ENCODE data around the gene MSL1.

DNA sequence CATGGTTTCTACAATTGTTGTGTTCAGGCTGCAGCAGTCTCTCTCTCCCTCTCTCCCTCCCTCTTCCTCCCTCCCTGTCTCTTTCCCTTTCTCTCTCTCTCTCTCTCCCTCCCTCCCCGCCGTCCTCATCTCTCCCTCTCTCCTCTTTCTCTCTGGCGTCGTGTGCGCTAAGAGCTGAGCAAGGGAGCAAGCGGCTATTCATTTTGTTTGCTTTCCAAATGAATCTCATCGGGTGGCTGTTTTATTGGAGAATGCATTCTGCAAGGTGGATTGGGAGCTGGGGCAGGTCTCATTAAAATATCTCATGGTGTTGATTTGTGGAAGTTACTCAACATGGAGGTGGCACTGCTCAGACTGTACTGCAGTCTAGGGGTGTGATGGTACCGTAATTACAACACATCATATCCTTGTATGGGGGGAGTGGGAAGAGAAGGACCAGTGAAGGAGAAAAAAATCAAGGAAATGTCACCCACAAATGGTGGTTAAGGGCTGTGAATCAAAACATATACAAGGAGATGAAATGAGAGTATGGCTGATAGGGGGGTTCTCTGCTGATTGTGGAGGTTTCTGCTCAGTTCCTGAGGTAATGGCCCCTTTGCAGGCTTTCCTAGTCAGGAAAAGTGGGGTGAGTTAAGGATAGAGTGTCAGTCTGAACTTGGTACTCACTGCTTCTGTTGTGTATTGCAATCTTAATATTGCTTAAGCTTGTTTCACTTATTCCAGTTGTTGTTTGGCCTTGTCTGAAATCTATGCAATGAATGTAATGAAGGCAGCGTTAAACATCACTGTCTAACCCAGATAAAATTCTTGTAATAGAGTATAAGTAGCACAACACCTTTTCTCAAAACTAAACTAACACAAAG, 2.7 kb downstream of the MSL1 start:
- no peak; the same call in 1 of the 2 replicates for TF ChIP-seq RBFOX2 (IDR thresholded peaks at IDR 0.05; ENCODE audit: low read depth, low read length)
- TF ChIP-seq ZBTB38 (CRISPR knock-in tag; IDR thresholded peaks at IDR 0.05), result no peak
- TF ChIP-seq, protein P1, sequence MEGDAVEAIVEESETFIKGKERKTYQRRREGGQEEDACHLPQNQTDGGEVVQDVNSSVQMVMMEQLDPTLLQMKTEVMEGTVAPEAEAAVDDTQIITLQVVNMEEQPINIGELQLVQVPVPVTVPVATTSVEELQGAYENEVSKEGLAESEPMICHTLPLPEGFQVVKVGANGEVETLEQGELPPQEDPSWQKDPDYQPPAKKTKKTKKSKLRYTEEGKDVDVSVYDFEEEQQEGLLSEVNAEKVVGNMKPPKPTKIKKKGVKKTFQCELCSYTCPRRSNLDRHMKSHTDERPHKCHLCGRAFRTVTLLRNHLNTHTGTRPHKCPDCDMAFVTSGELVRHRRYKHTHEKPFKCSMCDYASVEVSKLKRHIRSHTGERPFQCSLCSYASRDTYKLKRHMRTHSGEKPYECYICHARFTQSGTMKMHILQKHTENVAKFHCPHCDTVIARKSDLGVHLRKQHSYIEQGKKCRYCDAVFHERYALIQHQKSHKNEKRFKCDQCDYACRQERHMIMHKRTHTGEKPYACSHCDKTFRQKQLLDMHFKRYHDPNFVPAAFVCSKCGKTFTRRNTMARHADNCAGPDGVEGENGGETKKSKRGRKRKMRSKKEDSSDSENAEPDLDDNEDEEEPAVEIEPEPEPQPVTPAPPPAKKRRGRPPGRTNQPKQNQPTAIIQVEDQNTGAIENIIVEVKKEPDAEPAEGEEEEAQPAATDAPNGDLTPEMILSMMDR (CRISPR knock-in tag; IDR thresholded peaks at IDR 0.05), result no peak
- TF ChIP-seq CBX1 (IDR thresholded peaks at IDR 0.05; ENCODE audit: low read depth), result no peak
- no peak for TF ChIP-seq SNAPC2 (CRISPR knock-in tag; IDR thresholded peaks at IDR 0.05)
- TF ChIP-seq, protein P2, sequence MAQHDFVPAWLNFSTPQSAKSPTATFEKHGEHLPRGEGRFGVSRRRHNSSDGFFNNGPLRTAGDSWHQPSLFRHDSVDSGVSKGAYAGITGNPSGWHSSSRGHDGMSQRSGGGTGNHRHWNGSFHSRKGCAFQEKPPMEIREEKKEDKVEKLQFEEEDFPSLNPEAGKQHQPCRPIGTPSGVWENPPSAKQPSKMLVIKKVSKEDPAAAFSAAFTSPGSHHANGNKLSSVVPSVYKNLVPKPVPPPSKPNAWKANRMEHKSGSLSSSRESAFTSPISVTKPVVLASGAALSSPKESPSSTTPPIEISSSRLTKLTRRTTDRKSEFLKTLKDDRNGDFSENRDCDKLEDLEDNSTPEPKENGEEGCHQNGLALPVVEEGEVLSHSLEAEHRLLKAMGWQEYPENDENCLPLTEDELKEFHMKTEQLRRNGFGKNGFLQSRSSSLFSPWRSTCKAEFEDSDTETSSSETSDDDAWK (CRISPR knock-in tag; IDR thresholded peaks at IDR 0.05), result no peak
- no peak for TF ChIP-seq MTF1 (CRISPR knock-in tag; IDR thresholded peaks at IDR 0.05)
- TF ChIP-seq ZIK1 (CRISPR knock-in tag; IDR thresholded peaks at IDR 0.05; ENCODE audit: borderline replicate concordance, low read depth), result no peak
- TF ChIP-seq, protein P3, sequence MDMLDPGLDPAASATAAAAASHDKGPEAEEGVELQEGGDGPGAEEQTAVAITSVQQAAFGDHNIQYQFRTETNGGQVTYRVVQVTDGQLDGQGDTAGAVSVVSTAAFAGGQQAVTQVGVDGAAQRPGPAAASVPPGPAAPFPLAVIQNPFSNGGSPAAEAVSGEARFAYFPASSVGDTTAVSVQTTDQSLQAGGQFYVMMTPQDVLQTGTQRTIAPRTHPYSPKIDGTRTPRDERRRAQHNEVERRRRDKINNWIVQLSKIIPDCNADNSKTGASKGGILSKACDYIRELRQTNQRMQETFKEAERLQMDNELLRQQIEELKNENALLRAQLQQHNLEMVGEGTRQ (IDR thresholded peaks at IDR 0.05; ENCODE audit: low read depth, low read length), result no peak
- TF ChIP-seq, protein P3 (CRISPR knock-in tag; IDR thresholded peaks at IDR 0.05; ENCODE audit: borderline replicate concordance), result no peak
- no peak for TF ChIP-seq RXRA (CRISPR knock-in tag; IDR thresholded peaks at IDR 0.05)
- no peak for TF ChIP-seq ZNF768 (CRISPR knock-in tag; IDR thresholded peaks at IDR 0.05)
- no peak for TF ChIP-seq BRCA1 (CRISPR knock-in tag; IDR thresholded peaks at IDR 0.05)
- TF ChIP-seq RELA (CRISPR knock-in tag; IDR thresholded peaks at IDR 0.05), result no peak
